ENCODE data around the gene OGFRL1. TPM values are rescaled to one million over a fixed set of nuclear protein-coding genes. Genes with fewer than 3 reads are reported as not detected.

OGFRL1 gene
- total and polyA plus RNA-seq, 2 donors (not counting 1 experiment from before 2014, with no cell fraction given) = 6.4 to 31.6 TPM

DNA sequence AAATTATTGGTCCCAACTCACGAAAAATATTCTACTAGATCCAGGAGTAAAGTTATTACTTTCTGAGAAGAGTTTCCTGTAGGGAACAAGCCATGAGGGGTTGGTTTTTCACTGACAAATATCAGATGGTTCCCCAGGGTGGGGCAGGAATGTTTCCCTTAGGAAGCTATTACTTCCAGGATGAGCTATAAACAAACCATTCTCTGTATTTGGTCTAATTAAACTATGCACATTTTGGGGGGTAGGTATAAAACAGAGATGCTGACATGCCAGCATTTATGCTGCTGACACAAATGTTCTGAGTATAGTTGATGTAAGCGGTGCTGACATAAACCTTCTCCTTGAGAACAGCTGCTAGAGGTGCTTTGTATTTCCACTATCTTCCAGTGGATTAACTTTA, 54.2 kb downstream of the OGFRL1 start:
- Histone ChIP-seq H3K9me3 (ENCODE audit: control extremely low read depth in 1 of 3, control insufficient read depth in 2 of 3, insufficient read depth in 1 of 3, low read length in 2 of 3) (no peaks in the 10 kb centered on the region), H3K27ac (ENCODE audit: low read length in 2 of 2) (no peak overlapping the region), H3K4me1 (ENCODE audit: control insufficient read depth in 2 of 2, insufficient read depth in 2 of 2, low read length in 2 of 2) (peaks cover 5 to 9% of the 10 kb centered on the region in 2 donors), H3K4me3 (ENCODE audit: control extremely low read depth in 1 of 5, extremely low read depth in 1 of 5, insufficient read depth in 1 of 5, low read depth in 2 of 5, low read length in 4 of 5) (no peak overlapping the region), H3K79me2 (ENCODE audit: control insufficient read depth, insufficient read depth, low read length) (no peaks in the 10 kb centered on the region), H3K36me3 (replicated peaks in 1 of 2; ENCODE audit: control extremely low read depth in 1 of 2, control insufficient read depth in 1 of 2, extremely low read depth in 1 of 2, insufficient read depth in 2 of 2, low read length in 1 of 2) (no peaks in the 10 kb centered on the region), H2AFZ (ENCODE audit: insufficient read depth, low read depth, low read length, poor library complexity, severe bottlenecking) (no peak overlapping the region), H3K9ac (ENCODE audit: low read length) (no peak overlapping the region), H3K27me3 (replicated peaks in 1 of 4; ENCODE audit: control extremely low read depth in 1 of 4, control insufficient read depth in 3 of 4, insufficient read depth in 4 of 4, low read length in 3 of 4) (no peaks in the 10 kb centered on the region), H4K20me1 (ENCODE audit: control insufficient read depth, insufficient read depth, low read length, poor library complexity, severe bottlenecking) (no peaks in the 10 kb centered on the region), H3K4me2 (replicated peaks; ENCODE audit: low read depth, low read length, poor library complexity, severe bottlenecking) (no peak overlapping the region)
- ATAC-seq (ENCODE audit: low read depth) (no peak), DNase-seq (no peak)
- H3K27ac Mint-ChIP-seq = no peak overlapping the region
- no peak overlapping the region for H3K4me3 Mint-ChIP-seq
- peaks cover 5% of the 10 kb centered on the region for H3K27me3 Mint-ChIP-seq
- TF ChIP-seq, protein P1, sequence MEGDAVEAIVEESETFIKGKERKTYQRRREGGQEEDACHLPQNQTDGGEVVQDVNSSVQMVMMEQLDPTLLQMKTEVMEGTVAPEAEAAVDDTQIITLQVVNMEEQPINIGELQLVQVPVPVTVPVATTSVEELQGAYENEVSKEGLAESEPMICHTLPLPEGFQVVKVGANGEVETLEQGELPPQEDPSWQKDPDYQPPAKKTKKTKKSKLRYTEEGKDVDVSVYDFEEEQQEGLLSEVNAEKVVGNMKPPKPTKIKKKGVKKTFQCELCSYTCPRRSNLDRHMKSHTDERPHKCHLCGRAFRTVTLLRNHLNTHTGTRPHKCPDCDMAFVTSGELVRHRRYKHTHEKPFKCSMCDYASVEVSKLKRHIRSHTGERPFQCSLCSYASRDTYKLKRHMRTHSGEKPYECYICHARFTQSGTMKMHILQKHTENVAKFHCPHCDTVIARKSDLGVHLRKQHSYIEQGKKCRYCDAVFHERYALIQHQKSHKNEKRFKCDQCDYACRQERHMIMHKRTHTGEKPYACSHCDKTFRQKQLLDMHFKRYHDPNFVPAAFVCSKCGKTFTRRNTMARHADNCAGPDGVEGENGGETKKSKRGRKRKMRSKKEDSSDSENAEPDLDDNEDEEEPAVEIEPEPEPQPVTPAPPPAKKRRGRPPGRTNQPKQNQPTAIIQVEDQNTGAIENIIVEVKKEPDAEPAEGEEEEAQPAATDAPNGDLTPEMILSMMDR (IDR thresholded peaks at IDR 0.05) = no peak
- no peak for TF ChIP-seq EZH2 (IDR thresholded peaks at IDR 0.05; ENCODE audit: borderline replicate concordance, insufficient read depth, low read depth, low read length, poor library complexity, severe bottlenecking)
- POLR2A ChIA-PET = no interaction called here
- 71% methylated on average over 1 of the region's 2 CpGs for WGBS (ENCODE audit: insufficient coverage)
- intact Hi-C loops (cut with micrococcal nuclease) = loop anchor here (10.0 kb wide), 1 partner anchor 388 kb away; the partner anchor contains the start of gene B3GAT2
- CTCF ChIA-PET = interaction anchor here (1.6 to 6.7 kb wide), 3 partner anchors 12 to 152 kb away, joined by 3 to 52 read pairs (median 4); partner anchors contain the start of gene OGFRL1
- peaks cover 10% of the 10 kb centered on the region for H3K4me1 Mint-ChIP-seq
- no peaks in the 10 kb centered on the region for H3K9me3 Mint-ChIP-seq (ENCODE audit: insufficient read depth)

DNA sequence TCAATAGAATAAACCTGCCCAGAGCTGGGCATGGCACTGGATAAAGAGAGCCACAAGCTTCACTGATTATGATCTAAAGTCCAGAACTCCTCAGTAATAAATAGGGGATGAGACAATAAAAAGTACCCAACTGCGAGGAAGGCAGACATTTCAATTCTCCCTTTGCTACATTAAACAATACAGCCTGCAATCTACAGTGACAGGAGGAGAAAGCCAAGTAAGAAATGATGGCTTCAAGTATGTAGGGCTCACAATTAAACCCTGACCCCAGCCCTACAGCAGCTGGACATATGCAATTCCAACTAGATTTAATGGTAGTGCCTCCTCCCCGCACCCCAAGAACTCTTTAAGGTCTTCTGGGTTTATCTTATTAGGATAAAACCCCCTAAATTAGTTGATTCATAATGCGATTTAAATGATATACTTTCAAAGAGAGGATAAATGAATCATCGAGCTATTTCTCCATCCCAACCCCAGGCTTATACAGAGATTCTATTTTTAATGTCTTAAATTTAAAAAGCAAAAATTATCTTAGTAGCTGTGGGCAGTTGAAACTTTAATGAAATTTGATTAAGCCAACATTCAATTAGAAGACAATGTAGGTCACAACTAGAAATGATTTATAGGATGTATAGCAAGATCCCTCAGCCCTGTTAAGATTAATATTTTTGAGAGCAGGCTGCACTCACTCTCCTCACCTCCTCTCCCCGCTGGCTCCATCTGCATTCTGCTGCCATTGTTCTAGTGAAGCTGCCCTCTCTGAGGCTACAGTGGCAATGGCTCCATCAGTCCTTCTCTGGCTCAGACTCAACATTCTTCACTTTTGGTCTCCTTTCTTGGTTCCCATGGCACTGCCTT, 57.1 kb downstream of the OGFRL1 start:
- peaks cover 5% of the 10 kb centered on the region for H3K27me3 Mint-ChIP-seq
- no peaks in the 10 kb centered on the region for H3K9me3 Mint-ChIP-seq (ENCODE audit: insufficient read depth)
- Histone ChIP-seq H3K4me1 (ENCODE audit: control insufficient read depth in 2 of 2, insufficient read depth in 2 of 2, low read length in 2 of 2) (peaks cover 5 to 9% of the 10 kb centered on the region in 2 donors), H3K79me2 (ENCODE audit: control insufficient read depth, insufficient read depth, low read length) (no peaks in the 10 kb centered on the region), H3K9me3 (ENCODE audit: control extremely low read depth in 1 of 3, control insufficient read depth in 2 of 3, insufficient read depth in 1 of 3, low read length in 2 of 3) (no peaks in the 10 kb centered on the region), H2AFZ (ENCODE audit: insufficient read depth, low read depth, low read length, poor library complexity, severe bottlenecking) (no peak overlapping the region), H4K20me1 (ENCODE audit: control insufficient read depth, insufficient read depth, low read length, poor library complexity, severe bottlenecking) (no peaks in the 10 kb centered on the region), H3K4me2 (replicated peaks; ENCODE audit: low read depth, low read length, poor library complexity, severe bottlenecking) (no peak overlapping the region), H3K36me3 (replicated peaks in 1 of 2; ENCODE audit: control extremely low read depth in 1 of 2, control insufficient read depth in 1 of 2, extremely low read depth in 1 of 2, insufficient read depth in 2 of 2, low read length in 1 of 2) (no peaks in the 10 kb centered on the region), H3K27me3 (replicated peaks in 1 of 4; ENCODE audit: control extremely low read depth in 1 of 4, control insufficient read depth in 3 of 4, insufficient read depth in 4 of 4, low read length in 3 of 4) (no peaks in the 10 kb centered on the region), H3K27ac (ENCODE audit: low read length in 2 of 2) (no peak overlapping the region), H3K4me3 (ENCODE audit: control extremely low read depth in 1 of 5, extremely low read depth in 1 of 5, insufficient read depth in 1 of 5, low read depth in 2 of 5, low read length in 4 of 5) (no peak overlapping the region), H3K9ac (ENCODE audit: low read length) (no peak overlapping the region)
- CTCF ChIA-PET = interaction anchor here (1.0 to 6.7 kb wide), 4 partner anchors 12 to 155 kb away, joined by 3 to 52 read pairs (median 4); no protein-coding TSS in a partner anchor
- H3K4me1 Mint-ChIP-seq = peaks cover 10% of the 10 kb centered on the region
- H3K4me3 Mint-ChIP-seq = no peak overlapping the region
- DNase-seq (no peak), ATAC-seq (ENCODE audit: low read depth) (no peak)
- WGBS (ENCODE audit: insufficient coverage) = 92% methylated on average over 1 of the region's 5 CpGs
- H3K27ac Mint-ChIP-seq = no peak overlapping the region
- intact Hi-C loops (cut with micrococcal nuclease) = loop anchor here (10.0 kb wide), 1 partner anchor 391 kb away; the partner anchor contains the start of gene B3GAT2
- POLR2A ChIA-PET = no interaction called here
- no peak for TF ChIP-seq EZH2 (IDR thresholded peaks at IDR 0.05; ENCODE audit: borderline replicate concordance, insufficient read depth, low read depth, low read length, poor library complexity, severe bottlenecking)
- TF ChIP-seq, protein P1 (IDR thresholded peaks at IDR 0.05) = no peak
